Measurements from ENCODE around the gene CHFR.

- TF ChIP-seq, protein P1, sequence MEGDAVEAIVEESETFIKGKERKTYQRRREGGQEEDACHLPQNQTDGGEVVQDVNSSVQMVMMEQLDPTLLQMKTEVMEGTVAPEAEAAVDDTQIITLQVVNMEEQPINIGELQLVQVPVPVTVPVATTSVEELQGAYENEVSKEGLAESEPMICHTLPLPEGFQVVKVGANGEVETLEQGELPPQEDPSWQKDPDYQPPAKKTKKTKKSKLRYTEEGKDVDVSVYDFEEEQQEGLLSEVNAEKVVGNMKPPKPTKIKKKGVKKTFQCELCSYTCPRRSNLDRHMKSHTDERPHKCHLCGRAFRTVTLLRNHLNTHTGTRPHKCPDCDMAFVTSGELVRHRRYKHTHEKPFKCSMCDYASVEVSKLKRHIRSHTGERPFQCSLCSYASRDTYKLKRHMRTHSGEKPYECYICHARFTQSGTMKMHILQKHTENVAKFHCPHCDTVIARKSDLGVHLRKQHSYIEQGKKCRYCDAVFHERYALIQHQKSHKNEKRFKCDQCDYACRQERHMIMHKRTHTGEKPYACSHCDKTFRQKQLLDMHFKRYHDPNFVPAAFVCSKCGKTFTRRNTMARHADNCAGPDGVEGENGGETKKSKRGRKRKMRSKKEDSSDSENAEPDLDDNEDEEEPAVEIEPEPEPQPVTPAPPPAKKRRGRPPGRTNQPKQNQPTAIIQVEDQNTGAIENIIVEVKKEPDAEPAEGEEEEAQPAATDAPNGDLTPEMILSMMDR (IDR thresholded peaks at IDR 0.05 in 4 of 5, conservative IDR thresholded peaks at IDR 0.05 in 1 of 5) = no peak
- no peak for TF ChIP-seq POLR2A (IDR thresholded peaks at IDR 0.05)
Measured at GRCh38 chr12:132850291-132850690, 37.1 kb downstream of the CHFR start.
